Fibroblast of skin of abdomen (primary cell): ENCODE measurements around the gene DLGAP1.
A peak's percentile ranks its signal among the peaks of the same experiment; 100 is the strongest.
"Not testable (repeated sequence)": the region's sequence is repeated elsewhere in the genome, so short reads cannot be mapped to it uniquely, and the experiment has no call there.

Source experiments
- DNase-seq: peaks from one replicate; pipeline ENCODE4 v3.0.0-alpha.2; 2013

DLGAP1 gene

DNA sequence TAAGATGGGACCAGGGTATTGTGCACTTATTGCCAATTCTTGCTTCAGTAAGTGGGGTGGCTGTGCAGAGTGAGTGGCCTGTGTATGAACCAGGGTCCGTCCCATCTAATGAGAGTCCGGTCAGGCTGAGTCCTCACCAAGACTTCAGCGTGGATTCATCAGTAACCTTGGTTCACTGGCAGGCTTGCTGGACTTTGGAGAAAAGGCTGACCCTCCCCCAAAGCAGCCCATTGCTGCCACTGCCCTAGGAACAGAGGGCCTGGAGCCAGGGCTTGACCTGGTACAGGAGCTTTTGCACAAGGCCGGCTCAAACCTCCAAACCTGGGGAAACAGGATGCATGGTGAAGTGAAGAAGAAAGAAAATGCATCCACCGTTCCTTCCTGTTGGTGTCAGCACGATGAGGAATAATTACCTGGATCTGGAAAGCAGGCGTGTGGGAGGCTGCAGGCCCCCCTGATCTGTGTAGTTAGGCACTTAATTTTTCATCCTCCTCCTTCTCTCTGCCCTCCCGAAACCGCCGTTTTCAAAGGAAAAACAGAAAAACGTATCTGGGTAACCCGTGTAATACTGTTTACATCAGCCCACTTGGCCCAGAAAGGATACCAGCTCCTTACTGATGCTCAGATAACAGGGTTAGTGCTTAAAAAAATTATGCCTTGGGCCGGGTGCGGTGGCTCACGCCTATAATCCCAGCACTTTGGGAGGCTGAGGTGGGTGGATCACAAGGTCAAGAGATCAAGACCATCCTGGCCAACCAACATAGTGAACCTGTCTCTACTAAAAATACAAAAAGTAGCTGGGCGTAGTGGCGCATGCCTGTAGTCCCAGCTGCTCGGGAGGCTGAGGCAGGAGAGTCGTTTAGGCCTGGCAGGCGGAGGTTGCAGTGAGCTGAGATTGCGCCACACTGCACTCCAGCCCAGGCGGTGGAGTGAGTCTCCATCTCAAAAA lies 857.4 kb downstream of the DLGAP1 start:
- no peak for DNase-seq

DNA sequence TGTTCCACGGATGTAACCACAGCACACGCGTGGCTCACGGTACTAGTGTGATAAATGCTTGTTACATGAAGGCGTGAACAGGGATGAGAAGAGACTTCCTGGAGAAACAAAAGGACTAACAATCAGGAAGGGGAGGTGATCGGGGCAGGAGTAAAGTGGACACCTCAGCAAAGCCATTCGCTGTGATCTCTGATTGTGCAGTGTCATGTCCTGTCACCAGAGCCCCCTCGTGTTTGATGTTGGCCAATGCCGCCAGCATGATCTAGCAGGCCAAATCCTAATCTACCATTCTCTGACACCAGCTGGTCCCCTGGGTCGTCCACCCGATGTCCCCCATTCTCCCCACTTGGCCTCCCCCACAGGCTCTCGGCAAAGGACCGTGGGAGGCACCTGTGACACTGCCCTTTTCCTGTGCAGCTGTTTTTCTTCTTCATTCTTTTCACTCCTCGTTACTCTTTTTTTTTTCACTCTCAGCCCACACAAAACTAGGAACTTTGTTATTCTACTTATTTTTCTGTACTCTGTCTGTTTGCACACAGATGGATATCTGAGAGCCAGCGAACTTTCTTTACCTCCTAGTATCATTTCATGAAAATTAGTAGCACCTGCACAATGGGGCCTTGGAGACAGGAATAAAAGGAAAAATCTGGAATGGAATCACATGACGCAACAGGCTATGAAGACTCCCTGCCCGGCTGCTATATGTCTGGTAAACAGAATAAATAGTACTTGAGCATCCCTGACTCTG lies 858.3 kb downstream of the DLGAP1 start:
- peak; percentile 25 for DNase-seq

DNA sequence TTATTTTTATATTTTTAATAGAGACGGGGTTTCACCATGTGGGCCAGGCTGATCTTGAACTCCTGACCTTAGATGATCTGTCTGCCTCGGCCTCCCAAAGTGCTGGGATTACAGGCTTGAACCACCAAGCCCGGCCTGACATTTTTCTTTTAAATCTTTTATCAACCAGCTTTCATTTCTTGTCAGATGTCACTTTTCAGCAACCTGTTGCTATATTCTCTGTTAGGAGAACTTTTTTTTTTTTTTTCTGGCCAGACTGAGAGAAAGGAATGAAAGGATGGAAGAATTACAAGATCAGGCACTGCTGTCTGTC lies 858.8 kb downstream of the DLGAP1 start:
- no peak for DNase-seq

DNA sequence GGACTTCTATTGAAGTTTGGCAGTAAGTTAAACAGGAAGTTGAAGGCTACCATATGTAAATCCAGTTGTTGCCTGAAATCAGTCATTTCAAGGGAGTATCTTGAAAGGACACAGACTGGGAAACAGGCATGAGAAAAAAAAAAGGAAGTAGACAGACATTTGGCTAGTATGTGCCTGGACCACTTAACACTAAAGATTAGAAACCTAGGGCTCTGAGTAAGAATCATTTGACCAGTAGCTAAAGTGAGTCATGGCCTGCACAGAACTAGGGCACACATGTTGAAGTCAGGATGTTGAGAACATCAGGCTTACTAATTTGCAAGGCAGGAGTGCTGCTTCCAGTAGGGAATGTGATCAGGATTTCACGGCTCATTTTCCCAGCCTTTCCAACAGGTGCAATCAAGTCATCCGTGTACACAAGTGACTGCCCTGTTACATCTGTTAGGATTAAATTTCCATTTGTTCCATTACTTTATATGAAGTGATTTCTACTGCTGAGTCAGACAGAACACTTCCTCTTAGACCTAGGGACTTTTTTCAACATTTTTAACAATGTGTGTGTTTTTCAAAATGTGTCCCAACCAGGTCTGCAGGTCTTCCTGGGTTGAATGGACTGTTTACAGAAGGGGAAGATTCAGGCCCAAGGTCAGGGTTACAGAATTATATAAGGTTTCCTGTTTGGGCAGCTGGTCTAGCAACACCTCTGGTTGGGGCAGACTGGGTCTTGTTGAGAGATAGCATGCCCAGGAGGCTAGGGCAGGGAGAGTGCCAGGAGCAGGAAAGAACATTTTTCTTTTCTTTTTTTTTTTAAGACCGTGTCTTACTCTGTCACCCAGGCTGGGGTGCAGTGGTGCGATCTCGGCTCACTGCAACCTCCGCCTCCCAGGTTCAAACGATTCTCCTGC lies 859.5 kb downstream of the DLGAP1 start:
- DNase-seq = peak; percentile 90

DNA sequence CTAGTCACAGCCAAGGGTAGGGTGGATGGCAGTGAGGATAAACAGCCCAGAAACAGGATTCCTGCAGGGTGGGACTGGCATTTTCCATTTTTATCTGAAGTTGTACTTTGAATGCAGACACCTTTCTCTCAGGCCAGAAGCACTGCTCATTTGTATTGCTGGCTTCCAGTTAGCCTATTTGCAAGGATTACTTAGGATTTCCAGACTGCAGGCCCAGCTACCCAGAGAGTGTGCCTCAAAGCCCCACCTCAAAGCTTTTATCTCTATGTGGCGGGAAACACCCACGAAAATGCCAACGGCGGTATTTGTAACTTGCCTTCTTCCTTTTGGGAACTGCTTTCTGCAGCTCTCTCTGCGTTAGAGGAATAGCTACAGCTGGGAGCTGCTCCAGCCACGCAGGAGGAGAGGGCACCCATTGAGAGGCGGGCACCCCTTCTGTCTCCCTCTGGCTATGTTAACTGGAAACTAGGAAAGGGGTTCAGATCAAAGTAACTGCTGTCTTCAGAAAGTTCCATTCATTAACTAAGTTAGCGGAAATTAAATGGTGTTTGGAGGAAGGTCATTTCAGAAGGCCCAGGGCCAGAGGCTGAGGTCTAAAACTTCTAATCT lies 860.2 kb downstream of the DLGAP1 start:
- peak; percentile 26 for DNase-seq

DNA sequence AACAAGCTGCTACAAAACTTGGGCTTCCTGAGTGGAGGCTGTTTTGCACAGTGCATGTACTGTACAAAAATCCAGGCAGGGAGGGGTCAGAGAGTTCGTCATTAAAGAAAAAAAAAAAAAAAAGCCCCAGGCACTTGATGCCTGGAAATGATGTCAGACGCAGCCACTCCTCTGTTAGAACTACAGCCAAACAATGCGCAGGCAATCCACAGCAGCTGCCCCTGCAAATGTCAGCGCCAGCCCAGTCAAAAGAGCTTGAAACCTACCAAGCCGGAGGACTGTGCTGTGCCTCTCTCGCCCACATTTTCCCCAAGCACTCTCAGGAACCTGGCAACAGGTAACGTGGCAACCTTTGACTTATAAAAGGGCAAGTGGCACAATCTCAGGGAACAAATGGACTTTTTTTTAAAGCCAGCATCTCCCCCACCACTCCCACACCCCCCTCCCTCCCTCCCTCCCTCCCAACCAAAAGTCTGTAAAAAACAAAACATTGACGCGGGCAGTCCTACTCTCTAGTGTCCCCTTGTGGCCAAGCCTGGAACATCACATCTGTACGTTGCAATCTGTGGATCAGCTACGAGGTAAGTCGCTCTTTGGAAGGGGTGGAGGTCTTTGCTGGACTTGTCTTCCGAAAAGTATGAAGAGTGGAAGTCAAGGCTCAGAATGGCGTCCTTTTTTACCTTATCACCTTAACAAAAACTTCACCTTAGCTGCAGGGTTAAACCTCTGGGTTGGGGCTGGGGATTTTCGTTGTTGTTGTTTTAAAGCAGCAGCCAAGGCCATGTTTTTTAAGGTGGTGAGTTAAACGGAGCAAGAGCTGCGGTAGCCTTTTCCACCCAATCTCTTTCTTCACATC lies 861.0 kb downstream of the DLGAP1 start:
- peak; percentile 98 for DNase-seq

DNA sequence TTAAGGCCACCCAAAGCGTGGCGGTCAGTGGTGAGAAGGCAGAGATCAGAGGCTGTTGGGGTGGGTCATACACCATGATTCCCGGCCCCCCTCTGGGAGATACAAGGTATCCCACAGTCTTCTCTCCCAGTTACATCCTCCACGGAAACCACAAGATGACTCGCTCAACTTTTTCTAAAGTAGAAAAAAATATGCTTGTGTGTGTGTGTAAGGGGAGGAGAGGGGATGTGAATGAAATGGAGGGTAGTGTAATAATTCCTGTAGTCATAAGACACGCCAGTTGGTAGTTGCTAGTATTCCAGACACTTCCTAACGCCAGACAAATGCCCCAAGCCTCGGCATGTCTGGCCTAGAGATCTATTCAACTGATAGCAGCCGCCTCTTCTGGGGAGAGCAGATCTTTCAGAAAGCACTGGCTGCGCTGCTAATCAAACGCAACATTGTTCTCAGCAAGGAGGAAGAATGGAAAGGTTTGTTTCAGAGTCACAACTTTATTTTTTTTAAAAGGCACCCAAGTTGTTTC lies 861.7 kb downstream of the DLGAP1 start:
- peak; percentile 89 for DNase-seq

DNA sequence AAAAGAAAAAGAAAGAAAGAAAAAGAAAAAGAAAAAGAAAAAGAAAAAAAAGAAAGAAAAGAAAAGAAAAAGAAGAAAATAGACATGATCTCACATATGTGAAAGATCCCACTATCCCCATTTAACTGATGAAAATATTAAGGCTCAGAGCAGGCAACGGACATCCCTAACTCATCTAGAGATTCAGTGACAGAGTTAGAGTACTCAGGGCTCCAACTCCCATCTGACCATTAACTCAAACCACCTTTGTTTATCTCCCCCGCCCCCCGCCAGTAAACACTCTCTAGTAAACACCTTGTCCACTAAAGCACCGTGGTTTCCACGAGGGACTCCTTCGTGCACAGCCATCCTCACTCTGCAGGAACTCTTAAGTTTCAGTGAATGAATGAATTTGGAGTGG lies 862.2 kb downstream of the DLGAP1 start:
- no peak for DNase-seq

DNA sequence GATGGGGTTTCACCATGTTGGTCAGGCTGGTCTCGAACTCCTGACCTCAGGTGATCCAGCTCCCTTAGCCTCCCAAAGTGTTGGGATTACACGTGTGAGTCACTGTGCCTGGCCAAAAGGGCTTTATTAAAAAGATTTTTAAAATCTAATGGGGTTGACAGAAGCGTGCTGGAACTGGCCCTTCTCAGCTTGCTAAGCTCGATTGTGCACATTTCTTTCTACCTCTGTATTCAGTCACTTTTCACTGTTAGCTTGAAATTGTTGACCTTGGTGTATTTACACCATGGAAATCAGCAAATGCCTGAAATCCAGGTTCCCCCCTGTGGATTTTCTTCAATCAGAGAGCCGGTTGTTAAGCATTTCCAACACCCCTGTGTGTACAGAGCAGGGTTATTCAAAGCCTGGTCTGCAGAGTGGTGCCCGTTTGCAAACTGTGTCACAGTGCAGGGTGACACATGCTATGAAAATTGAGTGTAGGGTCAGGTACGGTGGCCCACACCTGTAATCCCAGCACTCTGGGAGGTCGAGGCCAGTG lies 864.9 kb downstream of the DLGAP1 start:
- DNase-seq = no peak

DNA sequence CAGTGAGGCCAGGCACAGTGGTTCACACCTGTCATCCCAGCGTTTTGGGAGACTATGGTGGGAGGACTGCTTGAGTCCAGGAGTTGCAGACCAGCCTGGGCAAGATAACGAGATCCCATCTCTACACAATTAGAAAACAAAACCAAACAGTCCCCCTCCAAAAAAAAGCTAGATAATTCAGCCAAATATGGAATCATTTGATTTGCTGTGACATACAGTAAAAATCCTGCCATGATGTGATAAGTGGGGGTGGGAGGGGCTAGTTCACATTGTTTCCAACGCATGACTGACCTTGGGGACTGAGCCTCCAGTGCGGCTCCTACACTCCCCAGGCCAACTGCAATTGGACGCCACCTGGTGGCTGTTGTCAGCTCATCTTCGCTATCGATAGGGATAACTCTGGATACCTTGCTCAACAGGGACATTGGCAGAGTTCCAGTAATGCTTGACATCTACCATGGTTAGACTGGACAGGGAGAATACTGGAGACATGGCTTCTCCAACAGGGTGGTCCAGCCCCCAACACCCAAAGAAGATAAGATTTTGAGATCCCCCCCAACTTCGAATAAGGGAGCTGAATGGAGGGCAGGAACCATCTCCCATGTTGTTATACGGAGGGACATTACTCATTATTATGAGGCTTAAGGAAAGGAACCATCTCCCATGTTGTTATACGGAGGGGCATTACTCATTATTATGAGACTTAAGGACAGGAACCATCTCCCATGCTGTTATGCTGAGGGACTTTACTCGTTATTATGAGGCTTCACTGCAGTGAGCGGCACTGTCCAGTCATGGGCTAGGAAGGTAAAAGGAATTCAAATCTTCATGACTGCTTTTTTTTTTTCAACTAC lies 869.2 kb downstream of the DLGAP1 start:
- DNase-seq = peak; percentile 76

DNA sequence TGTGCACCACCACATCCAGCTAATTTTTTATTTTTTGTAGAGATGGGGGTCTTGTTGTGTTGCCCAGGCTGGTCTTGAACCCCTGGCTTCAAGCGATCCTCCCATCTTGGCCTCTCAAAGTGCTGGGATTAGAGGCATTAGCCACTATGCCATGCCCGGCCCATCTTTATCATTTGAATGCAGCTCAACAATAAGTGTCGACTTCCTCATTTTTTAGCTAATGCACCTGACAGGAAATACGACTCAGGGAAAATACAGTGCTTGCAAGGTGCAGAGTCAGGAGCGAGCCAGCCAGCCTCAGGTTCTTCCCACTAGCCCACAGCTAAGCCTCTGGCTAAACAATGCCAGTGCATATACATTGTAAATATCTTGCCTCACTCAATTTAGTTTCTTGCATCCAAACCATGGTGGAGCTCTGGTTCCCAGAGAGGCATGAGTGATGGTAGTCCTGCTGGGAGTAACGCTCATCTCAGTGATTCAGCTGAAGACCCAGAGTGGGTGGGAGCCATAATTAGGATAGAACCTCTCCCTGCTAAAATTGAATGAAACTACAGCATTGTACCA lies 870.1 kb downstream of the DLGAP1 start:
- no peak for DNase-seq

DNA sequence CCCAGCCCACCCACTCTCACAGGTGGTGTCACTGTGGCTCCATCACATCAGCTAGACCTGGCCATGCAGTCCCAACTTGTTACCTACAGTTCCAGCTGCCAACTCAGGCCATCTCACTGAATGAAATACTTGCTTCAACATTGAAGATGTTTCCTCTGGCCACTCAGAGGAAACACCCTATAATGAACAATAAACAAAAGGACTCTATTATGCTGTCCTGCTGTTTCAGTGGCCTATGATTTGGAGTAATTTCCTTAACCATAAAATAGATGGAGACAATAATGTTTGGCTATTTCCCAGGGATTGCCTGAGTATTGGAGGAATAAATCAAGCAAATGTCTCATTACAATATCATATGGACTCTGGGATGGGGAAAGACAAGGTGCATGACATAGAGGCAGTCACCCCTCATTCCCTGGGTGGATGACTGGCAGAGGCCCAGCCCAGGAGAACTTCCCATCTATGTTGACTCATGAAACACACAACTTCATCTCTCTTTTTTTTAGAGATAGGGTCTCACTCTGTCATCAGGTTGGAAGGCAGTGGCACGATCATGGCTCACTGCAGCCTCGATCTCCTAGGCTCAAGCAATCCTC lies 870.7 kb downstream of the DLGAP1 start:
- no peak for DNase-seq

DNA sequence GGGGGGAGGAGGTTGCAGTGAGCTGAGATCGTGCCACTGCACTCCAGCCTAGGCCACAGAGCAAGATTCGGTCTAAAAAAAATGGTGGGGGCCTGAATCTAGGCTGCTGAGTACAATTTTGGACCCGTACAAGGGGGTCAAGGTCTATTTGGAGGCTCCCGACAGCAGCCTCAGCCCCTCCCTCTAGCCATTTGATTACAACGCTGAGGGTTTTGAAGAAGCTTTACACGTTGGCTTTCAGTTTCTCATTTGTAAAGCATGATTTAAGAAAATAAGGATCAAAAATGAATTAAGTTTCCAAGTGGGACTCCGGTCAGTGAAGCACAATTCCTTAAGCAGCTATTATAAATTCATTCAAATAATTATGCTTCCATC lies 871.2 kb downstream of the DLGAP1 start:
- no peak for DNase-seq

DNA sequence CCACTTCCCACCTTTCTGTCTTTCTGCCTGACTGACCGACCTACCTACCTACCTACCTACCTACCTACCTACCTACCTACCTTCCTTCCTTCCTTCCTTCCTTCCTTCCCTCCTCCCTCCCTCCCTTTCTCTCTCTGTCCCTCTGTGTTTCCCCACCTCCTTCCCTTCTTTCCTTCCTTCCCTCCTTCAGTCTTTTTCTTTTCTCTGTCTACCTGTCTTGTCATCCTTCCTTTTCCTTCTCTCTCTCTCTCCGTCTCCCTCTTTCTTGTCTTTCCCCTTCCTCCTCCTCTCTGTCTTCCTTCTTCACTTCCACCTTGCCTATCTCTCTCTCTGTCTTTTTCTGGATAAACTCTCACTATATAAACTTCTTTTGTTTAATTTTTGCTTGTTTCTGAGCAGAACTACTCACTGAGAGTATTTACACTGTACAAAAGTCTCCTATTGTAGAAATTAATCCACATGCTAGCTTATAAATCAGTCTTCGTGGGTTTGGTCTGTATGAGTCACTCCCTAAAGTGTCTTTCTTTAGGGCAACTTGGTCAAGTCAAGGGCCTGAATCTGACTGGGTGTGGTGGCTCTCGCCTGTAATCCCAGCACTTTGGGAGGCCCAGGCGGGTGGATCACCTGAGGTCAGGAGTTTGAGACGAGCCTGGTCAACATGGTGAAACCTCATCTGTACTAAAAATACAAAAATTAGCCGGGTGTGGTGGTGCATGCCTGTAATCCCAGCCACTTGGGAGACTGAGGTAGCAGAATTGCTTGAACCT lies 871.8 kb downstream of the DLGAP1 start:
- DNase-seq = peak; percentile 63

DNA sequence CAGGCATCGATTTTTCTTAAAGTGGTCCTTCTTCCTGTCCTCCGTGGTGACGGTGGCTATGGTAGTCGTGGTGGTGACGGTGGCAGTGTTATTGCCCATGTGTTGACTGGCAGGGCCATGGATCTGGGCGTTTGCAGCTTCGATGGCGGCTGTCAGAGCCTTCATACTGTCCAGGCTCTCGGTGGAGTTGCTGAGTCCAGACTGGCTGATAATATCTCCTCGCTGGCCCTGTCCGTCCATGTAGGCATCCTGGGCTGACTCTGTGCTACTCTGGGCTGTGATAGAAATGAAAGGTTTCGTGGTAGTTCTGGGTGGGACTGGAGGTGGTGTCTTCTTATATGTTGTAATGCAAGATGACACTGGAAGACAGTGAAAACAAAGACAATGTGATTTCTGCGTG lies 873.2 kb downstream of the DLGAP1 start:
- no peak for DNase-seq

DNA sequence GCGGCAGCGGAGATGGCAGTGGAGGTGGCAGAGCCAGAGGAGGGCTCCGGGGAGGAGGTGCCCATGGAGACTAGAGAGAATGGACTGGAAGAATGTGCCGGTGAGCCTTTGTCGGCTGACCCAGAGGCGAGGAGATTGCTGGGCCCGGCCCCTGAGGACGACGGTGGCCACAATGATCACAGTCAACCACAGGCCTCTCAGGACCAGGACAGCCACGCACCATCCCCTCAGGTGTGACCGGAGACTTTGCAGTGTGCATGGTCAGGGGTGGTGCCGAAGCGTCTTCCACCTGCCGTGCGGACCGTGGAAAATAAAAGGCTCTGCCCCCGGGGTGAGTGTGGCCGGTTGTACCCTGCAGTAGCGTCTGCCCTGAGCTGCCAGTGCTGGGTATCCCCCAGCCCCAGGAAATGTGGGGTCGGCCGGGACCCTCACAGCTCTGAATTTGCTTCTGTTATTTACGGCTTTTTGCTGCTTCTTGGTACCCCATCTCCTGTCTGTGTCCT lies 874.5 kb downstream of the DLGAP1 start:
- not testable (repeated sequence) for DNase-seq

DNA sequence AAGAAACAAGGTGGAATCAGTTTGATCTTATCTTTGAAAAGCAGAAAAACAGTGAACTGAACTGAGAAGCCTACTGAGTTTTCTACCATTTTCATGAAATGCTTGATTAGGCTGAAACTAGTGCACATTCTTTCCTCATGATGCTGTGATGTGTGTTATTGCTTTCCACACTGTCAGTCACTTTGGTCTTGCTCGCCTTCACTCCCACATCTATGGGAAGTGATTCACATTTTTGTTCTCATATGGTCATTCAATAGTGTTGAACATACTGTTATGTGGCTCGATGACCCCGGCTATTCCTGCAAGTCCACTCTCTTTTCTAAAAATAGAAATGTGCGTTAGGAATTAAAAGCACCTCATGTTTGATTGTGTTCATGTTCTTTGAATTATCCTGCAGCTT lies 875.4 kb downstream of the DLGAP1 start:
- peak; percentile 88 for DNase-seq

DNA sequence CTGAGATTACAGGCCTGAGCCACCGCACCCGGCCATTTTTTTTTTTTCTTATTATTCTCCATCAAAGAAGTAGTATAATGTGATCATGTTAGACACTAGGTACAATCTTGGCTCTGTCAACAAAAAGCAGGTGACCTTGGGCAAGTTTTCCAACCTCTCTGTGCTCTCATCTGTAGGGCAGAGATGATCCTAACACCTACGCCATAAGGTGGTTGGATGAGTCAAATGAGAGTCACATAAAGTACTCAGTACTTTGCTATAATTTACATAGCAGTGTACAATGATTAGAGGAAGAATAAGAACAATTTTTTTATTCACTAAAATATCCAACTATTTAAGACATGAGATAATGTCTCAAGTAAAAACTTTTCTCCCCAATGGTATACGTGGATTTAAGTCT lies 876.5 kb downstream of the DLGAP1 start:
- DNase-seq = no peak
